ENCODE results near the gene CAMTA1.

DNA sequence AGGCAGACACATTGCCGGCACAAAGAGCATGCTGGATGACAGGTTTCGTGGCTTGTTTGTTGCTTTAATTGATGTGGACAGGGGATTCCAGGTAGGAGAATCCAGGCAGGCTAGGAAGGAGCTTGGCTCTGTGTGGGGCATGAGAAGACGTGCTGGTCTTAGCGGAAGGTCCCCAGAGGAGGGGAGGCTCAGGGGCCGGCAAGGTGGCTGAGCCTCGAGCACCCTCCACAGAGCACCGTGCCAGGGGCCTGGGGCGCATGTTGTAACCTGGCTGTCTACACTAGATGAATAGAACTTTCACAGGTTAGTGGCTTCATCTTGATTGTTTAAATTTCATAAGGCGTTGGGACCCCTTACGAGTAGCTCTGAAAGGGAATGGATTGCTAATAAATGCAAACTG is 223.1 kb downstream of the CAMTA1 start:
- no peak for TF ChIP-seq YY1 (IDR thresholded peaks at IDR 0.05)
- TF ChIP-seq, protein P1, sequence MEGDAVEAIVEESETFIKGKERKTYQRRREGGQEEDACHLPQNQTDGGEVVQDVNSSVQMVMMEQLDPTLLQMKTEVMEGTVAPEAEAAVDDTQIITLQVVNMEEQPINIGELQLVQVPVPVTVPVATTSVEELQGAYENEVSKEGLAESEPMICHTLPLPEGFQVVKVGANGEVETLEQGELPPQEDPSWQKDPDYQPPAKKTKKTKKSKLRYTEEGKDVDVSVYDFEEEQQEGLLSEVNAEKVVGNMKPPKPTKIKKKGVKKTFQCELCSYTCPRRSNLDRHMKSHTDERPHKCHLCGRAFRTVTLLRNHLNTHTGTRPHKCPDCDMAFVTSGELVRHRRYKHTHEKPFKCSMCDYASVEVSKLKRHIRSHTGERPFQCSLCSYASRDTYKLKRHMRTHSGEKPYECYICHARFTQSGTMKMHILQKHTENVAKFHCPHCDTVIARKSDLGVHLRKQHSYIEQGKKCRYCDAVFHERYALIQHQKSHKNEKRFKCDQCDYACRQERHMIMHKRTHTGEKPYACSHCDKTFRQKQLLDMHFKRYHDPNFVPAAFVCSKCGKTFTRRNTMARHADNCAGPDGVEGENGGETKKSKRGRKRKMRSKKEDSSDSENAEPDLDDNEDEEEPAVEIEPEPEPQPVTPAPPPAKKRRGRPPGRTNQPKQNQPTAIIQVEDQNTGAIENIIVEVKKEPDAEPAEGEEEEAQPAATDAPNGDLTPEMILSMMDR (IDR thresholded peaks at IDR 0.05; ENCODE audit: low read depth, low read length, missing input control): no peak
- no peak for TF ChIP-seq GABPA (IDR thresholded peaks at IDR 0.05 in 1 of 2, conservative IDR thresholded peaks at IDR 0.05 in 1 of 2)
- TF ChIP-seq TAF1 (conservative IDR thresholded peaks at IDR 0.05): no peak
- TF ChIP-seq RAD21 (IDR thresholded peaks at IDR 0.05): no peak
- no peak for TF ChIP-seq EGR1 (IDR thresholded peaks at IDR 0.05; ENCODE audit: low read depth in 2 of 2)
- TF ChIP-seq, protein P2, sequence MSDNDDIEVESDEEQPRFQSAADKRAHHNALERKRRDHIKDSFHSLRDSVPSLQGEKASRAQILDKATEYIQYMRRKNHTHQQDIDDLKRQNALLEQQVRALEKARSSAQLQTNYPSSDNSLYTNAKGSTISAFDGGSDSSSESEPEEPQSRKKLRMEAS (IDR thresholded peaks at IDR 0.05): no peak

Measured in liver (tissue), 3 donors.